GM12878 (cell line): ENCODE measurements around the gene LY6G5B.

Source experiments
- ATF2 ChIP-seq: IDR thresholded peaks from 2 replicates; pipeline ENCODE4 v1.6.1; 2012; ENCODE audit warnings: low read length, inconsistent platforms
- CTCF ChIP-seq, 3 experiments: IDR thresholded peaks in 2 of 3; conservative IDR thresholded peaks in 1 of 3; 2 replicates each; pipeline ENCODE4 v1.5.1; 2011; ENCODE audit warnings: low read depth in 3 of 3, low read length in 3 of 3, mild to moderate bottlenecking in 3 of 3, control low read depth in 2 of 3, moderate library complexity in 2 of 3, inconsistent platforms in 1 of 3, mixed read lengths in 1 of 3; ENCODE audit not compliant: control insufficient read depth in 2 of 3, insufficient read depth in 1 of 3; ENCODE audit errors: extremely low read depth in 1 of 3
- GABPA ChIP-seq: IDR thresholded peaks from 2 replicates; pipeline ENCODE4 v1.6.1; 2014; ENCODE audit warnings: antibody characterized with exemption, low read depth, mild to moderate bottlenecking, inconsistent platforms
- MAX ChIP-seq: IDR thresholded peaks from 2 replicates; pipeline ENCODE4 v1.6.1; 2012; ENCODE audit warnings: low read depth, low read length, improper control_type of control experiment
- PAX5 ChIP-seq: IDR thresholded peaks from 2 replicates; pipeline ENCODE4 v1.6.1; 2011; ENCODE audit warnings: low read depth, low read length, borderline replicate concordance
- PBX3 ChIP-seq: IDR thresholded peaks from 2 replicates; pipeline ENCODE4 v1.6.1; 2011; ENCODE audit warnings: mild to moderate bottlenecking, low read depth, low read length, moderate library complexity; ENCODE audit not compliant: insufficient replicate concordance
- POLR2AphosphoS2 ChIP-seq: IDR thresholded peaks from 2 replicates; pipeline ENCODE4 v1.6.1; 2011; ENCODE audit warnings: low read depth, mild to moderate bottlenecking, low read length, improper control_type of control experiment, moderate library complexity
- POLR2AphosphoS5 ChIP-seq: IDR thresholded peaks from 2 replicates; pipeline ENCODE4 v1.6.1; 2011; ENCODE audit warnings: mild to moderate bottlenecking, low read length, inconsistent platforms
- RAD21 ChIP-seq: IDR thresholded peaks from 2 replicates; pipeline ENCODE4 v1.6.1; 2011; ENCODE audit warnings: mild to moderate bottlenecking, low read depth, low read length, moderate library complexity; ENCODE audit not compliant: insufficient read depth
- USF1 ChIP-seq: IDR thresholded peaks from 2 replicates; pipeline ENCODE4 v1.6.1; 2011; ENCODE audit warnings: borderline replicate concordance, low read depth, mild to moderate bottlenecking, moderate library complexity, mixed read lengths, low read length; ENCODE audit not compliant: insufficient read depth; ENCODE audit errors: extremely low read length

GRCh38 chr6:31683591-31683990 lies 13.8 kb downstream of the LY6G5B start:
- TF ChIP-seq CTCF (IDR thresholded peaks at IDR 0.05 in 2 of 3, conservative IDR thresholded peaks at IDR 0.05 in 1 of 3; ENCODE audit: control insufficient read depth in 2 of 3, extremely low read depth in 1 of 3, insufficient read depth in 1 of 3, low read depth in 3 of 3, low read length in 3 of 3) (no peak), USF1 (no peak), ATF2 (no peak), PAX5 (no peak), PBX3 (no peak), MAX (no peak), RAD21 (no peak), POLR2AphosphoS2 (no peak), POLR2AphosphoS5 (no peak), GABPA (no peak)
